Gastroesophageal sphincter (tissue), 4 donors: ENCODE measurements around the gene XRCC5. TPM values are rescaled to one million over a fixed set of nuclear protein-coding genes. Genes with fewer than 3 reads are reported as not detected.
A peak's percentile ranks its signal among the peaks of the same experiment; 100 is the strongest.

Experiments used
- ATAC-seq: fragments of 150-250 bp; one replicate; pipeline ENCODE4 v1.9.1; 2016; ENCODE audit warnings: mild to moderate bottlenecking, moderate library complexity
- H3K27ac ChIP-seq, 4 donors: fragments of 200-600 bp; sonication (generic) in 3 of 4; 1 replicate in 3 of 4; 2 replicates in 1 of 4; pipeline ENCODE4 v1.5.1; 2016 to 2019
- H3K27me3 ChIP-seq: fragments of 200-600 bp; sonication (generic); one replicate; pipeline ENCODE4 v1.5.1; 2019
- H3K36me3 ChIP-seq, 2 donors: fragments of 200-600 bp; sonication (generic); one replicate each; pipeline ENCODE4 v1.5.1; 2019; ENCODE audit warnings: control low read depth in 1 of 2
- H3K4me1 ChIP-seq, 3 donors: fragments of 200-600 bp; sonication (generic); 1 replicate in 2 of 3; 2 replicates in 1 of 3; pipeline ENCODE4 v1.5.1; 2016 to 2019; ENCODE audit warnings: control low read depth in 2 of 3
- H3K4me3 ChIP-seq, 2 donors: fragments of 200-600 bp; sonication (generic); one replicate each; pipeline ENCODE4 v1.5.1; 2019; ENCODE audit warnings: mild to moderate bottlenecking in 1 of 2, moderate library complexity in 1 of 2
- H3K9me3 ChIP-seq, 3 donors: fragments of 200-600 bp; sonication (generic); one replicate each; pipeline ENCODE4 v1.5.1; 2017 to 2019; ENCODE audit warnings: control low read depth in 2 of 3
- CTCF ChIP-seq, 4 experiments: fragments of 200-600 bp in 2 of 4; fragments of 450-650 bp in 2 of 4; sonication (generic) in 1 of 4; IDR thresholded peaks; one replicate each; pipeline ENCODE4 v1.5.1; 2017 to 2019; ENCODE audit warnings: antibody characterized with exemption in 4 of 4, mild to moderate bottlenecking in 2 of 4, moderate library complexity in 2 of 4
- EP300 ChIP-seq: sonication (generic); formaldehyde crosslinking; IDR thresholded peaks from one replicate; pipeline ENCODE4 v1.6.1; 2017; ENCODE audit warnings: antibody characterized with exemption, mild to moderate bottlenecking
- POLR2A ChIP-seq, 2 donors: fragments of 450-650 bp; IDR thresholded peaks; one replicate each; pipeline ENCODE4 v1.6.1; 2017; ENCODE audit warnings: antibody characterized with exemption in 2 of 2, mild to moderate bottlenecking in 2 of 2, moderate library complexity in 1 of 2
- POLR2AphosphoS5 ChIP-seq: sonication (generic); formaldehyde crosslinking; IDR thresholded peaks from one replicate; pipeline ENCODE4 v1.6.1; 2017; ENCODE audit warnings: antibody characterized with exemption
- WGBS, 2 donors: methylation state at CpG; one replicate each; pipeline ENCODE4 v1.1.5; 2018; ENCODE audit warnings: low coverage in 1 of 2; 5-methylcytosine and 5-hydroxymethylcytosine counted together
- total RNA-seq, 4 donors: library from RNA; depleted of rRNA; stranded (reverse); fragments of >200 nt; gene quantifications; one replicate each; pipeline ENCODE4 v1.1.0, GENCODE V29; 2016

XRCC5 gene
- total RNA-seq, 4 donors from 2014 or later: 143 to 190 (median 187) TPM

- 86 to 100% methylated on average over 1 to 2 of the region's 2 CpGs for WGBS, 2 donors
- Histone ChIP-seq H3K27me3 (no peaks in the 10 kb centered on the region), H3K36me3 (peaks cover 0 to 11% of the 10 kb centered on the region in 2 donors), H3K4me1 (peaks cover 0 to 5% (median 0%) of the 10 kb centered on the region in 3 donors), H3K27ac (no peak overlapping the region), H3K9me3 (no peaks in the 10 kb centered on the region), H3K4me3 (no peak overlapping the region)
- TF ChIP-seq EP300 (no peak), POLR2AphosphoS5 (no peak), CTCF (IDR thresholded peaks at IDR 0.05) (no peak), POLR2A (IDR thresholded peaks at IDR 0.05) (no peak)
- ATAC-seq: no peak
These were observed 105.6 kb downstream of the XRCC5 start for GRCh38 chr2:216214768-216215167.

GRCh38 chr2:216215658-216216390 lies 106.7 kb downstream of the XRCC5 start:
- Histone ChIP-seq H3K27ac (no peak overlapping the region), H3K27me3 (no peaks in the 10 kb centered on the region), H3K4me1 (peaks cover 0 to 5% (median 0%) of the 10 kb centered on the region in 3 donors), H3K9me3 (no peaks in the 10 kb centered on the region), H3K36me3 (peaks cover 0 to 7% of the 10 kb centered on the region in 2 donors), H3K4me3 (no peak overlapping the region)
- ATAC-seq: no peak
- 50 to 77% methylated on average over 2 of the region's 4 CpGs for WGBS, 2 donors
- TF ChIP-seq CTCF (IDR thresholded peaks at IDR 0.05) (peak in 1 of 4 experiments; percentile 14), POLR2AphosphoS5 (no peak)

- WGBS, 2 donors: 76 to 78% methylated on average over 3 to 7 of the region's 7 CpGs
- Histone ChIP-seq H3K27me3 (no peaks in the 10 kb centered on the region), H3K4me3 (no peak overlapping the region), H3K36me3 (peaks cover 0 to 7% of the 10 kb centered on the region in 2 donors), H3K27ac (no peak overlapping the region), H3K9me3 (no peaks in the 10 kb centered on the region), H3K4me1 (peaks cover 0 to 5% (median 0%) of the 10 kb centered on the region in 3 donors)
- ATAC-seq: no peak
- TF ChIP-seq POLR2A (IDR thresholded peaks at IDR 0.05) (no peak), EP300 (no peak), POLR2AphosphoS5 (no peak), CTCF (IDR thresholded peaks at IDR 0.05) (no peak)
These were observed 108.1 kb downstream of the XRCC5 start for GRCh38 chr2:216216951-216217903.

- Histone ChIP-seq H3K36me3 (peaks cover 0 to 7% of the 10 kb centered on the region in 2 donors), H3K4me1 (peaks cover 0 to 5% (median 0%) of the 10 kb centered on the region in 3 donors), H3K9me3 (no peaks in the 10 kb centered on the region), H3K4me3 (no peak overlapping the region), H3K27me3 (no peaks in the 10 kb centered on the region), H3K27ac (no peak overlapping the region)
- ATAC-seq: no peak
- WGBS, 2 donors: 86 to 92% methylated on average over 2 of the region's 2 CpGs
- TF ChIP-seq EP300 (no peak), POLR2A (IDR thresholded peaks at IDR 0.05) (no peak)
These were observed 108.7 kb downstream of the XRCC5 start for GRCh38 chr2:216217904-216218260.

- Histone ChIP-seq H3K27ac (no peak overlapping the region), H3K36me3 (peaks cover 0 to 7% of the 10 kb centered on the region in 2 donors), H3K27me3 (no peaks in the 10 kb centered on the region), H3K4me1 (peaks cover 0 to 5% (median 0%) of the 10 kb centered on the region in 3 donors), H3K4me3 (no peak overlapping the region), H3K9me3 (no peaks in the 10 kb centered on the region)
- no peak for ATAC-seq
- TF ChIP-seq CTCF (IDR thresholded peaks at IDR 0.05) (no peak), POLR2A (IDR thresholded peaks at IDR 0.05) (no peak), POLR2AphosphoS5 (no peak), EP300 (no peak)
- 90 to 93% methylated on average over 3 to 4 of the region's 6 CpGs for WGBS, 2 donors
These were observed 110.7 kb downstream of the XRCC5 start for GRCh38 chr2:216219861-216220260.
